Motor neuron (in vitro differentiated cells): Measurements from ENCODE around the gene SNX1. TPM values are rescaled to one million over a fixed set of nuclear protein-coding genes. Genes with fewer than 3 reads are reported as not detected.
"Not testable (repeated sequence)": the region's sequence is repeated elsewhere in the genome, so short reads cannot be mapped to it uniquely, and the experiment has no call there.

Experiments
- ATAC-seq, 8 experiments: fragments of 200-7000 bp; cut with Tn5 transposase; replicated peaks in 6 of 8; 2 replicates each; pipeline ENCODE4 v1.8.0; 2021; ENCODE audit warnings: mild to moderate bottlenecking in 8 of 8, moderate library complexity in 8 of 8
- H3K27ac ChIP-seq, 2 donors: fragments of 250-450 bp; sonication (Bioruptor Pico); 2 replicates each; pipeline ENCODE4 v1.9.0; 2021; ENCODE audit warnings: antibody characterized with exemption in 2 of 2, mild to moderate bottlenecking in 2 of 2, moderate library complexity in 1 of 2
- H3K4me1 ChIP-seq, 2 donors: fragments of 250-450 bp; sonication (Bioruptor Pico); replicated peaks in 1 of 2; 2 replicates each; pipeline ENCODE4 v1.6.1; 2021; ENCODE audit warnings: antibody characterized with exemption in 2 of 2, mild to moderate bottlenecking in 2 of 2, moderate library complexity in 1 of 2
- H3K4me3 ChIP-seq, 5 donors: fragments of 250-450 bp; sonication (Bioruptor Pico); 2 replicates each; pipeline ENCODE4 v1.9.0; 2021; ENCODE audit warnings: antibody characterized with exemption in 5 of 5, mild to moderate bottlenecking in 5 of 5, moderate library complexity in 4 of 5
- WGBS, 10 experiments: fragments of 450-650 bp; shearing (Covaris generic); methylation state at CpG; one replicate each; pipeline ENCODE4 v1.0.0; 2022; 5-methylcytosine and 5-hydroxymethylcytosine counted together
- in situ Hi-C, 9 experiments: fragments of 400-800 bp; cut with MboI; loops; one replicate each; pipeline ENCODE4 v1.15.0; 2021; ENCODE audit warnings: low sequenced_read_pairs in 9 of 9, low pct_unique_long_range_greater_than_20kb in 2 of 9; ENCODE audit not compliant: unreplicated experiment in 9 of 9
- total RNA-seq, 8 experiments: library from RNA; unstranded; fragments of 300-600 nt; gene quantifications; 2 replicates each; pipeline versions ENCODE4 v1.2.3 to v1.2.4, GENCODE V29; 2022

SNX1 gene
- total RNA-seq = 100 to 1,000 TPM in 1 of 8 experiments, 10 to 100 TPM in 7; 18.4 to 106 (median 41.6) TPM

- Histone ChIP-seq H3K27ac (peak within 1 kb of the TSS; percentile 85 to 90), H3K4me3 (peak within 1 kb of the TSS; percentile 70 to 97 (median 94)), H3K4me1 (peaks cover 9 to 27% of the 10 kb centered on the region in 2 donors)
- 0% methylated on average over 1 to 12 of the region's 70 CpGs; no CpG with 5 or more reads in 4 of the 10 experiments for WGBS, 10 experiments
- in situ Hi-C loops = no loop called here
- ATAC-seq = peak; percentile 52 to 78 (median 71)
Measured at GRCh38 chr15:64095795-64096667, at the start of gene SNX1. Gene SNX1, plus strand, starts transcription at chr15:64095982. Its CDS starts 32 bp downstream, at chr15:64096014.

GRCh38 chr15:64046421-64047153 is 49.2 kb upstream of the SNX1 start, which contains the start of gene DAPK2:
Gene DAPK2, minus strand, starts transcription at chr15:64046485. Its CDS starts 6,224 bp downstream, at chr15:64040261.
- Histone ChIP-seq H3K27ac (no peak within 1 kb of the TSS), H3K4me1 (no peaks in the 10 kb centered on the region), H3K4me3 (peak within 1 kb of the TSS; percentile 33 to 45 (median 38))
- peak; percentile 88 to 96 (median 93) for ATAC-seq
- in situ Hi-C loops = no loop called here
- 0 to 100% (median 33%) methylated on average over 1 to 9 of the region's 50 CpGs; no CpG with 5 or more reads in 4 of the 10 experiments for WGBS, 10 experiments

GRCh38 chr15:64048781-64049460 is 46.9 kb upstream of the SNX1 start:
- 14 to 100% (median 71%) methylated on average over 1 of the region's 1 CpG; no CpG with 5 or more reads in 4 of the 10 experiments for WGBS, 10 experiments
- ATAC-seq = no peak
- Histone ChIP-seq H3K27ac (no peak overlapping the region), H3K4me3 (no peak overlapping the region), H3K4me1 (peaks cover 0 to 3% of the 10 kb centered on the region in 2 donors)
- in situ Hi-C loops = no loop called here

- Histone ChIP-seq H3K4me1 (peaks cover 0 to 3% of the 10 kb centered on the region in 2 donors), H3K4me3 (no peak overlapping the region), H3K27ac (no peak overlapping the region)
- ATAC-seq = no peak
- WGBS, 10 experiments = 20 to 100% (median 79%) methylated on average over 1 to 5 of the region's 8 CpGs; no CpG with 5 or more reads in 4 of the 10 experiments
- in situ Hi-C loops = loop anchor here in 3 of 9 experiments (25.0 kb wide), 2 partner anchors 288 to 313 kb away; no protein-coding TSS in a partner anchor
Measured at GRCh38 chr15:64050281-64051092, 45.3 kb upstream of the SNX1 start.

GRCh38 chr15:64051093-64051402 is 44.7 kb upstream of the SNX1 start:
- in situ Hi-C loops = loop anchor here in 3 of 9 experiments (25.0 kb wide), 2 partner anchors 289 to 314 kb away; no protein-coding TSS in a partner anchor
- peaks cover 0 to 3% of the 10 kb centered on the region in 2 donors for H3K4me1 ChIP-seq
- no peak overlapping the region for H3K27ac ChIP-seq
- ATAC-seq = no peak
- 50 to 100% (median 100%) methylated on average over 1 to 2 of the region's 2 CpGs; no CpG with 5 or more reads in 3 of the 10 experiments for WGBS, 10 experiments
- H3K4me3 ChIP-seq = no peak overlapping the region

- no peak overlapping the region for H3K27ac ChIP-seq
- no peak overlapping the region for H3K4me3 ChIP-seq
- peak in 1 of 8 experiments; percentile 84 for ATAC-seq
- 20 to 100% (median 92%) methylated on average over 1 to 5 of the region's 6 CpGs; no CpG with 5 or more reads in 3 of the 10 experiments for WGBS, 10 experiments
- H3K4me1 ChIP-seq = peaks cover 0 to 3% of the 10 kb centered on the region in 2 donors
- in situ Hi-C loops = loop anchor here in 3 of 9 experiments (25.0 kb wide), 2 partner anchors 289 to 314 kb away; no protein-coding TSS in a partner anchor
Measured at GRCh38 chr15:64051407-64052259, 44.1 kb upstream of the SNX1 start.

- WGBS, 10 experiments = 70 to 90% (median 83%) methylated on average over 1 to 3 of the region's 5 CpGs; no CpG with 5 or more reads in 4 of the 10 experiments
- in situ Hi-C loops = loop anchor here in 3 of 9 experiments (25.0 kb wide), 2 partner anchors 291 to 316 kb away; no protein-coding TSS in a partner anchor
- Histone ChIP-seq H3K27ac (no peak overlapping the region), H3K4me3 (no peak overlapping the region), H3K4me1 (peaks cover 0 to 3% of the 10 kb centered on the region in 2 donors)
- ATAC-seq = no peak
Measured at GRCh38 chr15:64052925-64053491, 42.8 kb upstream of the SNX1 start.

GRCh38 chr15:64053674-64054073 is 42.1 kb upstream of the SNX1 start:
- H3K27ac ChIP-seq = not testable (repeated sequence)
- in situ Hi-C loops = loop anchor here in 3 of 9 experiments (25.0 kb wide), 2 partner anchors 291 to 316 kb away; no protein-coding TSS in a partner anchor
- WGBS, 10 experiments = 53 to 98% (median 82%) methylated on average over 2 to 10 of the region's 12 CpGs

GRCh38 chr15:64058279-64058678 is 37.5 kb upstream of the SNX1 start:
- ATAC-seq = peak in 2 of 8 experiments; percentile 22 to 37
- WGBS, 10 experiments = 0 to 100% (median 70%) methylated on average over 2 to 4 of the region's 5 CpGs; no CpG with 5 or more reads in 2 of the 10 experiments
- Histone ChIP-seq H3K4me3 (no peak overlapping the region), H3K27ac (no peak overlapping the region), H3K4me1 (no peaks in the 10 kb centered on the region)
- in situ Hi-C loops = loop anchor here in 3 of 9 experiments (25.0 kb wide), 2 partner anchors 296 to 321 kb away; no protein-coding TSS in a partner anchor

More at GRCh38 chr15:64053674-64054073, 42.1 kb upstream of the SNX1 start:
- ATAC-seq, H3K4me3 ChIP-seq, H3K4me1 ChIP-seq: not testable (repeated sequence)

- not testable (repeated sequence) for H3K4me3 ChIP-seq, H3K27ac ChIP-seq, ATAC-seq, H3K4me1 ChIP-seq
- 100% methylated on average over 1 to 2 of the region's 2 CpGs; no CpG with 5 or more reads in 7 of the 10 experiments for WGBS, 10 experiments
- in situ Hi-C loops = loop anchor here in 3 of 9 experiments (25.0 kb wide), 2 partner anchors 297 to 322 kb away; no protein-coding TSS in a partner anchor
Measured at GRCh38 chr15:64059104-64059503, 36.7 kb upstream of the SNX1 start.
